ENCODE data around the gene PTPRB. TPM values are rescaled to one million over a fixed set of nuclear protein-coding genes. Genes with fewer than 3 reads are reported as not detected.

The PTPRB gene
- total RNA-seq, 1 experiment from 2014 or later = 1.9 TPM

- Histone ChIP-seq H2AFZ (no peak overlapping the region), H3K9me2 (ENCODE audit: insufficient read depth) (no peaks in the 10 kb centered on the region), H3K79me2 (ENCODE audit: low read depth) (no peaks in the 10 kb centered on the region), H3K4me2 (no peak overlapping the region), H3K9me3 (ENCODE audit: insufficient read depth, low read depth) (no peaks in the 10 kb centered on the region), H3K4me1 (replicated peaks; ENCODE audit: insufficient read depth) (no peaks in the 10 kb centered on the region), H3F3A (ENCODE audit: insufficient read depth, low read depth) (no peaks in the 10 kb centered on the region), H4K20me1 (ENCODE audit: insufficient read depth) (no peaks in the 10 kb centered on the region), H3K4me3 (no peak overlapping the region), H3K36me3 (ENCODE audit: low read depth) (no peaks in the 10 kb centered on the region), H3K27ac (no peak overlapping the region), H3K27me3 (ENCODE audit: insufficient read depth, low read depth) (no peaks in the 10 kb centered on the region)
- ChIA-PET POLR2A (ENCODE audit: unreplicated experiment) (interaction anchor here (0.7 kb wide), 1 partner anchor 186 kb away, joined by 3 read pairs; no protein-coding TSS in a partner anchor), CTCF (no interaction called here)
- intact Hi-C loops (cut with micrococcal nuclease; ENCODE audit: unreplicated experiment) = no loop called here
- no TSS peak for BruUV-seq (replicated peaks)
- TF ChIP-seq EZH2 (IDR thresholded peaks at IDR 0.05; ENCODE audit: low read depth) = no peak
- TF ChIP-seq CTCF (conservative IDR thresholded peaks at IDR 0.05) = no peak
- DNase-seq = no peak
These were observed 8.3 kb downstream of the PTPRB start for GRCh38 chr12:70628701-70629480.

GRCh38 chr12:70627677-70628076 lies 9.6 kb downstream of the PTPRB start:
- ChIA-PET CTCF (no interaction called here), POLR2A (ENCODE audit: unreplicated experiment) (no interaction called here)
- H3K36me3 ChIP-seq (ENCODE audit: low read depth) = no peaks in the 10 kb centered on the region
- H3K27ac ChIP-seq = no peak overlapping the region
- no peaks in the 10 kb centered on the region for H4K20me1 ChIP-seq (ENCODE audit: insufficient read depth)
- intact Hi-C loops (cut with micrococcal nuclease; ENCODE audit: unreplicated experiment) = no loop called here
- DNase-seq = no peak
- H3K4me1 ChIP-seq (replicated peaks; ENCODE audit: insufficient read depth) = no peaks in the 10 kb centered on the region
- H3K9me3 ChIP-seq (ENCODE audit: insufficient read depth, low read depth) = no peaks in the 10 kb centered on the region
- no peaks in the 10 kb centered on the region for H3K27me3 ChIP-seq (ENCODE audit: insufficient read depth, low read depth)
- H3K4me3 ChIP-seq = no peak overlapping the region
- no TSS peak for BruUV-seq (replicated peaks)
- TF ChIP-seq EZH2 (IDR thresholded peaks at IDR 0.05; ENCODE audit: low read depth) (no peak), CTCF (conservative IDR thresholded peaks at IDR 0.05) (no peak)
- H3K79me2 ChIP-seq (ENCODE audit: low read depth) = no peaks in the 10 kb centered on the region
- H2AFZ ChIP-seq = no peak overlapping the region
- H3F3A ChIP-seq (ENCODE audit: insufficient read depth, low read depth) = no peaks in the 10 kb centered on the region
- no peak overlapping the region for H3K4me2 ChIP-seq
- H3K9me2 ChIP-seq (ENCODE audit: insufficient read depth) = no peaks in the 10 kb centered on the region

GRCh38 chr12:70626180-70626579 lies 11.0 kb downstream of the PTPRB start:
- H2AFZ ChIP-seq = no peak overlapping the region
- H3K4me2 ChIP-seq = no peak overlapping the region
- no peaks in the 10 kb centered on the region for H4K20me1 ChIP-seq (ENCODE audit: insufficient read depth)
- H3K36me3 ChIP-seq (ENCODE audit: low read depth) = no peaks in the 10 kb centered on the region
- no peak for TF ChIP-seq EZH2 (IDR thresholded peaks at IDR 0.05; ENCODE audit: low read depth)
- TF ChIP-seq CTCF (conservative IDR thresholded peaks at IDR 0.05) = no peak
- intact Hi-C loops (cut with micrococcal nuclease; ENCODE audit: unreplicated experiment) = no loop called here
- H3K9me2 ChIP-seq (ENCODE audit: insufficient read depth) = no peaks in the 10 kb centered on the region
- ChIA-PET CTCF (no interaction called here), POLR2A (ENCODE audit: unreplicated experiment) (no interaction called here)
- DNase-seq = no peak
- H3K27ac ChIP-seq = no peak overlapping the region
- H3K4me3 ChIP-seq = no peak overlapping the region
- H3K4me1 ChIP-seq (replicated peaks; ENCODE audit: insufficient read depth) = no peaks in the 10 kb centered on the region
- H3F3A ChIP-seq (ENCODE audit: insufficient read depth, low read depth) = no peaks in the 10 kb centered on the region
- BruUV-seq (replicated peaks) = no TSS peak
- no peaks in the 10 kb centered on the region for H3K9me3 ChIP-seq (ENCODE audit: insufficient read depth, low read depth)
- no peaks in the 10 kb centered on the region for H3K79me2 ChIP-seq (ENCODE audit: low read depth)
- H3K27me3 ChIP-seq (ENCODE audit: insufficient read depth, low read depth) = no peaks in the 10 kb centered on the region

Measured in PC-9 (cell line).